Measurements from ENCODE around the gene SDS.

SDS gene

GRCh38 chr12:113425960-113426453 is 22.3 kb upstream of the SDS start:
- DNase-seq (ENCODE audit: low read depth in 2 of 2): no peak

GRCh38 chr12:113424915-113425823 is 21.5 kb upstream of the SDS start:
- no peak for DNase-seq (ENCODE audit: low read depth in 2 of 2)

DNA sequence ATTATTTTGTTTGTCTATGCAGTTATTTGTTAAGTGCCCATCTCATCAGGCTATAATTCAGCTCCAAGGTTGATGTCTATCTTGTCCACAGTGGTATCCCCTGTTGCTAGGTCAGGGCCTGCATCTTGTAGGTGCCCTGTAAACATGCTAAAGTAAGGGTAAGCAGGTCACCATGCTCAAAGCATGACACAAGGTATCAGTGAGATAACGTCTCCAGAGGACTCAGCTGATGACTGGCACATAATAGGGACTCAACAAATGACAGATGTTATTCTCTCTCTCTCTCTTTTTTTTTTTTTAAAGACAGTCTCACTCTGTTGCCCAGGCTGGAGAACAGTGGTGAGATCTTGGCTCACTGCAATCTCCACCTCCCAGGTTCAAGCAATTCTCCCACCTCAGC is 20.8 kb upstream of the SDS start:
- no peak for DNase-seq (ENCODE audit: low read depth in 2 of 2)

DNA sequence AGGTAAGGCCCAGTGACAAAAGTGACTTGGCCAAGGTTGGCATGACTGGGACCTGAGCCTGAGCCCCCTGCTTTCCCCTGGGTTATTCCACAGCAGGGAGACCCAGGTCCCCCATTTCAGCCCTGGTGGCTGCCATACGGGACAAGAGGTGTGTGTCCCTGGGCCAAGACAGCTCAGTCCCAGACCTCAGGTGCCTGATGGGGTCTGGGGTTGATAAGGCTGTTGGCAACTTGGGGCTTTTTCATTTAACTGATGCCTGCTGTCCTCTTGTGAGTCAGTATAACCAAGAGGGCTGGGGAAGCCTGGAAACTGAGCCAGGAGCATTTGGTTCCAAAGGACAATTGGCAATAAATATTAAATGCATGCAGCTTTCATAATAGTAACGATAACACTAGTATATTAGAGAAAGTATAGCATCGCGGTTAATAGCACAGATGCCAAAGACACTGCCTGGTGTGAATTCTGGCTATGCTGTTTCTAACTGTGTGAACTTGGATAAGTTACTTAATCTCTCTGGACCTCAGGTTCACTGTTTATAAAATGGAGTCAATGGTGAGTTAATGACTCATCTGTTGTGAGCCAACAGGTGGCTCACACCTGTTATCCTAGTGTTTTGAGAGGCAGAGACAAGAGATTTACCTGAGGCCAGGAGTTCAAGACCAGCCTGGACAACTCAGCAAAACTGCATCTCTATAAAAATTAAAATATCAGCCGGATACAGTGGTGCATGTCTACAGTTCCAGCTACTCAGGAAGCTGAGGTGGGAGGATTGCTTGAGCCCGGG is 19.4 kb upstream of the SDS start:
- DNase-seq (ENCODE audit: low read depth in 2 of 2): no peak

GRCh38 chr12:113422030-113422885 is 18.6 kb upstream of the SDS start, which contains the start of gene SDSL:
Gene SDSL (plus strand): TSS chr12:113422380. CDS start chr12:113427983, 5,603 bp downstream.
- DNase-seq (ENCODE audit: low read depth in 2 of 2): peak; percentile 21 to 22

DNA sequence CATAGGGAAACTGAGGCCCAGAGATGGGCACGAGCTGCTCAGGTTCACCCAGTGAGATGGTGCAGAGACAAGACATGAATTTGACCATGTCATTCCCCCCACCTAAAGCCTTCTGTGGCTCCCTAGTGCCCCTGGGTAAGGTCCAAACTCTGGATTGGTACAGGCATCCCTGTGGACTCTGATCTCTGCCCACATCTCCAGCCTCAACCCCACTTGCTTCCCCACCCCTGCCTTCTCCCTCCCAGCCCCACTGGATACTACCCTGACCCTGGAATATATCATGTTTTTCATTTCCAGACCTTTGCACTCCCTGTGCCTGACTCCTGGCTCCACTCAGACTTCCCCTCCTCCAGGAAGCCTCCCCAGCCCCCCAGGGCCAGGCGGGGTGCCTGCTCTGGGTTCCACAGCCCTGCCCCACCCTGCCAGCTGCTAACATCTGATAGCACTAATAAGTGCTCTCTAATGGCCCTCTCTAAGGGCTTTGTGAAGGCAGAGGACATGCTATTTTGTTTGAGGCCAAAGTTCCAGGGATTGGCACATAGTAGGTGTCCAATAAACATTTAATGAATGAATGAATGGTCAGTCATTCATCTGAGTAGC is 17.4 kb upstream of the SDS start:
- no peak for DNase-seq (ENCODE audit: low read depth in 2 of 2)

- no peak for DNase-seq (ENCODE audit: low read depth in 2 of 2)
Observed at GRCh38 chr12:113418213-113418879, 14.7 kb upstream of the SDS start.

DNA sequence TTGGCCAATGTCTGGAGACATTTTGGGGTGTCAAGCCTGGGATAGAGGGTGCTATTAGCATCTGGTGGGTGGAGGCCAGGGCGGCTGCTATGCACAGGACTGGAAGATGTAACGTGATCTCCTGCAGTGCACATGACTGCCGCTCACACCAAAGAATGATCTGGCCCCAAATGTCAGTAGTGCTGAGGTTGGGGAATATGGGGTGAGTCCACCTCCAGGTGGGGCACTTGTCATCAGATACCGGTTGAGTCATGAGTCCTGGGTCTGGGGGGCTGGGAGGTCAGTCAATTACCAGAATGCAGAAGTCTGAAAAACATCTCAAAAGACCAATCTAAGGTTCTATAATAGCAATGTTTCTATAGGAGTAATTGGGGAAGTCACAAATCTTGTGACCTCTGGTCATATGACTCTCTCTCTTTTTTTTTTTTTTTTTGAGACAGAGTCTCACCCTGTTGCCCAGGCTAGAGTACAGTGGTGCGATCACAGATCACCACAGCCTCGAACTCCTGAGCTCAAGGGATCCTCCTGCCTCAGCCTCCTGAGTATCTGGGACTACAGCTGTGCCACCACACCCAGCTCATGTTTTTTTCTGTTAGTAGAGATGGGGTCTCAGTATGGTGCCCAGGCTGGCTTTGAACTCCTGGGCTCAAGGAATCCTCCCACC is 12.5 kb upstream of the SDS start:
- no peak for DNase-seq (ENCODE audit: low read depth in 2 of 2)

DNA sequence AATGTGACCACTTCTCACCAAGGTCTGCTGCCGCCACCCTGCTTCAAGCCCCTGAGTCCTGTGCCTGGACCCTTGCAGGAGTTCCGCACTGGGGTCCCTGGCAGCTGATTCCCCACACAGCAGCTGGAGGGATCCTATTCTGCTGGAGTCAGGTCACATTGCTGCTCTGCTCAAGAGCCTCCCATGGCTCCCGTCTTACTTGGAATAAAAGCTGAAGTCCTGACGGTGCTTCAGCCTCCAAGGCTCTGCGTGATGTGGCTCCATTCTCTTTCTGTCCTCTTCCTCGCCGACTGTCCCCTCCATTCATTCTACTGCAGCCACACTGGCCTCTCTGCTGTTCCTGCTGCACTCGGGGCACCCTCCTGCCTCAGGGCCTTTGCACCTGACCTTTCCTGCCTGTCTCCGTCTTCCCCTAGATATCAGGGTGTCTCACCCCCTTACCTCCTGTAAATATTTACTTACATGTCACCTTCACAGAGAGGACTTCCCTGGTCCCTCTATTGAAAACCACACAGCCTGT is 10.9 kb upstream of the SDS start:
- DNase-seq (ENCODE audit: low read depth in 2 of 2): no peak

GRCh38 chr12:113413488-113413939 is 9.8 kb upstream of the SDS start:
- no peak for DNase-seq (ENCODE audit: low read depth in 2 of 2)

DNA sequence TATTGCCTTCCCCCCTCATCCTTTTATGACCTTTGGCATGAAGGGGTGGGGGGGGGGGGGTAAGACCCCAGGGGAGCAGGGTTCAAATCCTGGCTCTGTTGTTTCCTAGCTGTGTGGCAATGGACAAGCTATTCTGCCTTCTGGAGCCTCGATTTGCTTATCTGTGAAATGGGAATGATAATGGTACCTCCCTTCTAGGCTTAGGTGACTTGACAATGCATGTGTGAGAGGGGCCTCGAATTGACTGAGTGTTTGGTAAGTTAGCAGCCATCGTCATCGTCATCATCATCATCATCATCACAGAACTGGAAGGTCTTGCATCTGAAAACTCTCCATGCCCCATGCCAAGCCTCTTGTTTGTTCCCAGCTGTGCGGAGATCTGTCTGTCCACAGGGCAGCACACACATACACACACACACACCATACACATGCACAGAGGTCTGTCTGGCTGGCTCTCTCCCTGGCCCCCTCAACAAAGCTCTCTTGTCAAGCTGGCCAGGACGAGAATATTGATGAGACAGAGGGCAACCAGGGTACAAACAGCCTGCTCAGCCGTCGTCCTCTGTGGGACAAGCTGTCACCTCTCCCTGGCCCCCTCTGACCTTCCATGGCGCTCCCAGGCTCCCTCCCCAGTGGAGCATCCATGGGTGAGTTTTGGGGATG is 5.9 kb upstream of the SDS start:
- DNase-seq (ENCODE audit: low read depth in 2 of 2): no peak

DNA sequence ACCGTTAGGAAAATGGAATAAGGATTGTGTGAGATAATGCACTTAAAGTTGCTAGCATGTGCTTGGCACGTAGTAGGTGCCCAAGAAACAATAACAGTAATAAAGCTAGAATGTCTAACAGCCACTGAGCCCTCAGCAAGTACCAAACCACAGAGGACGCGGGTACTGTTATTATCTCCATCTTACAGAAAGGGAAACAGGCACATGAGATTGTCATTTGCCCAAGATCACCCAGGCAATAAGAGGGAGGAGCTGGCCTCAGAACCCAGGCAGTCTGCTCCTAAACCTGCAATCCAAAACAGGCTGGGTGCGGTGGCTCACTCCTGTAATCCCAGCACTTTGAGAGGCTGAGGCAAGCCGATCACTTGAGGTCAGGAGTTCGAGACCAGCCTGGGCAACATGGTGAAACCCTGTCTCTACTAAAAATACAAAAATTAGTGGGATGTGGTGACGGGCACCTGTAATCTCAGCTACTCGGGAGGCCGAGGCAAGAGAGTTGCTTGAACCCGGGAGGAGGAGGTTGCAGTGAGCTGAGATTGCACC is 5.1 kb upstream of the SDS start:
- no peak for DNase-seq (ENCODE audit: low read depth in 2 of 2)

DNA sequence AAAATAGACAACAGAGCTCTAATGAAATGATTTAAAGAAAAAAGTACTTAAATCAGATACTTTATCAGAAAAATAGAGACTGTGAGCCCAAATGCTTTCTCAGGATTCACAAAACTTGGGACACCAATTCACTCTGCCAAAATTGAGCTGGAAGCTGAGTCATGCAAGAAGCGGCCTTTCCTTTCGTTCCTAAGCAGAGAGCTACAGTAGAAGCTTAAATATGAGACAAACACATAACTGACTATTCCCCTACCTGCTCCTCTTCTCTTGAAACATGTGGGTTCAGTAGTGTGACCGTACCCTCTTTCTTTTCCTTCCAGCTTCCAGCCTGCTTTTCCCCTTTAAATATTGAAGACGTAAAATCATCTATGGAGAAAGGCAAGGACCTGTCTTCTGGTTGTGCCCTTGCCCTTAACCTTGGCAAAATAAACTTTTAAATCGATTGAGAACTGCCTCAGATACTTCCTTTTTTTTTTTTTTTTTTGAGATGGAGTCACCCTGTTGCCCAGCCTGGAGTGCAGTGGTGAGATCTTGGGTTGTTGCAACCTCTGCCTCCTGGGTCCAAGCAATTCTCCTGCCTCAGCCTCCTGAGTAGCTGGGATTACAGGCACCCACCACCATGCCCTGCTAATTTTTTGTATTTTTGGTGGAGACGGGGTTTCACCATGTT is 4.4 kb upstream of the SDS start:
- no peak for DNase-seq (ENCODE audit: low read depth in 2 of 2)

GRCh38 chr12:113405694-113406093 is 2.0 kb upstream of the SDS start:
- no peak for DNase-seq (ENCODE audit: low read depth in 2 of 2)

- no peak for DNase-seq (ENCODE audit: low read depth in 2 of 2)
Observed at GRCh38 chr12:113402586-113403260, 964 bp downstream of the SDS start.

- no peak for DNase-seq (ENCODE audit: low read depth in 2 of 2)
Observed at GRCh38 chr12:113401066-113402000, 2.4 kb downstream of the SDS start.

GRCh38 chr12:113400362-113400761 is 3.3 kb downstream of the SDS start:
- DNase-seq (ENCODE audit: low read depth in 2 of 2): no peak

Data from fibroblast of skin of left biceps (primary cell).